ENCODE data around the gene NSUN4.

Gene NSUN4

GRCh38 chr1:46396441-46397398 lies 56.1 kb downstream of the NSUN4 start:
- Histone ChIP-seq H3K4me3 (ENCODE audit: low read length, poor library complexity, severe bottlenecking) (no peak overlapping the region), H3F3A (ENCODE audit: low read depth) (no peaks in the 10 kb centered on the region), H4K20me1 (ENCODE audit: insufficient read depth, low read length, poor library complexity, severe bottlenecking) (no peaks in the 10 kb centered on the region), H3K4me2 (ENCODE audit: low read depth, low read length, poor library complexity, severe bottlenecking) (no peak overlapping the region), H3K9me3 (ENCODE audit: insufficient read depth, low read depth, low read length) (no peaks in the 10 kb centered on the region), H3K9ac (ENCODE audit: low read depth, low read length, poor library complexity, severe bottlenecking) (no peak overlapping the region), H3K36me3 (ENCODE audit: insufficient read depth, low read length) (no peaks in the 10 kb centered on the region), H3K27me3 (ENCODE audit: insufficient read depth, low read length, poor library complexity, severe bottlenecking) (no peaks in the 10 kb centered on the region), H3K79me2 (ENCODE audit: insufficient read depth, low read length) (no peaks in the 10 kb centered on the region), H3K4me1 (ENCODE audit: insufficient read depth, low read length, poor library complexity, severe bottlenecking) (peaks cover 2% of the 10 kb centered on the region), H2AFZ (ENCODE audit: low read length) (no peak overlapping the region), H3K9me2 (replicated peaks; ENCODE audit: low read depth, low read length) (no peaks in the 10 kb centered on the region)
- TF ChIP-seq EZH2phosphoT487 (IDR thresholded peaks at IDR 0.05; ENCODE audit: borderline replicate concordance), result no peak
- TF ChIP-seq CTCF (conservative IDR thresholded peaks at IDR 0.05; ENCODE audit: low read length), result no peak

GRCh38 chr1:46399307-46399706 lies 58.7 kb downstream of the NSUN4 start:
- Histone ChIP-seq H3K4me3 (ENCODE audit: low read length, poor library complexity, severe bottlenecking) (no peak overlapping the region), H3K79me2 (ENCODE audit: insufficient read depth, low read length) (no peaks in the 10 kb centered on the region), H3K9me3 (ENCODE audit: insufficient read depth, low read depth, low read length) (no peaks in the 10 kb centered on the region), H3K4me2 (ENCODE audit: low read depth, low read length, poor library complexity, severe bottlenecking) (no peak overlapping the region), H4K20me1 (ENCODE audit: insufficient read depth, low read length, poor library complexity, severe bottlenecking) (no peaks in the 10 kb centered on the region), H3K36me3 (ENCODE audit: insufficient read depth, low read length) (no peaks in the 10 kb centered on the region), H3K9me2 (replicated peaks; ENCODE audit: low read depth, low read length) (no peaks in the 10 kb centered on the region), H3K9ac (ENCODE audit: low read depth, low read length, poor library complexity, severe bottlenecking) (no peak overlapping the region), H2AFZ (ENCODE audit: low read length) (no peak overlapping the region), H3K4me1 (ENCODE audit: insufficient read depth, low read length, poor library complexity, severe bottlenecking) (peaks cover 2% of the 10 kb centered on the region), H3K27me3 (ENCODE audit: insufficient read depth, low read length, poor library complexity, severe bottlenecking) (no peaks in the 10 kb centered on the region), H3F3A (ENCODE audit: low read depth) (no peaks in the 10 kb centered on the region)
- no peak for TF ChIP-seq EZH2phosphoT487 (IDR thresholded peaks at IDR 0.05; ENCODE audit: borderline replicate concordance)
- no peak for TF ChIP-seq CTCF (conservative IDR thresholded peaks at IDR 0.05; ENCODE audit: low read length)

- H3K9ac ChIP-seq (ENCODE audit: low read depth, low read length, poor library complexity, severe bottlenecking), result no peak overlapping the region
- TF ChIP-seq EZH2phosphoT487 (IDR thresholded peaks at IDR 0.05; ENCODE audit: borderline replicate concordance) (no peak), CTCF (conservative IDR thresholded peaks at IDR 0.05; ENCODE audit: low read length) (no peak)
- no peaks in the 10 kb centered on the region for H4K20me1 ChIP-seq (ENCODE audit: insufficient read depth, low read length, poor library complexity, severe bottlenecking)
- H3K27me3 ChIP-seq (ENCODE audit: insufficient read depth, low read length, poor library complexity, severe bottlenecking), result no peaks in the 10 kb centered on the region
- H3K4me2 ChIP-seq (ENCODE audit: low read depth, low read length, poor library complexity, severe bottlenecking), result no peak overlapping the region
- no peaks in the 10 kb centered on the region for H3K36me3 ChIP-seq (ENCODE audit: insufficient read depth, low read length)
- peaks cover 2% of the 10 kb centered on the region for H3K4me1 ChIP-seq (ENCODE audit: insufficient read depth, low read length, poor library complexity, severe bottlenecking)
- no peaks in the 10 kb centered on the region for H3K9me2 ChIP-seq (replicated peaks; ENCODE audit: low read depth, low read length)
- no peaks in the 10 kb centered on the region for H3F3A ChIP-seq (ENCODE audit: low read depth)
- H2AFZ ChIP-seq (ENCODE audit: low read length), result no peak overlapping the region
- H3K4me3 ChIP-seq (ENCODE audit: low read length, poor library complexity, severe bottlenecking), result no peak overlapping the region
- H3K9me3 ChIP-seq (ENCODE audit: insufficient read depth, low read depth, low read length), result no peaks in the 10 kb centered on the region
- H3K79me2 ChIP-seq (ENCODE audit: insufficient read depth, low read length), result no peaks in the 10 kb centered on the region
Measured at GRCh38 chr1:46400421-46400820, 59.8 kb downstream of the NSUN4 start.

All from Loucy (cell line).